HL-60/S4 (cell line): Measurements from ENCODE around the gene TMEM187.
"Not testable (repeated sequence)": the region's sequence is repeated elsewhere in the genome, so short reads cannot be mapped to it uniquely, and the experiment has no call there.

Source experiments
- in situ Hi-C: fragments of 300-500 bp; cut with MboI; formaldehyde crosslinking; loops from 2 replicates; pipeline ENCODE4 v1.14.3; 2022; ENCODE audit warnings: low sequenced_read_pairs

Gene TMEM187

GRCh38 chrX:153970357-153971123 lies 2.0 kb upstream of the TMEM187 start:
- in situ Hi-C loops = no loop called here

GRCh38 chrX:153971124-153971449 lies 1.5 kb upstream of the TMEM187 start:
- in situ Hi-C loops = no loop called here

- in situ Hi-C loops = no loop called here
Measured at GRCh38 chrX:153971450-153972367, 845 bp upstream of the TMEM187 start, which contains the start of gene HCFC1. TSS of gene HCFC1 (minus strand) at chrX:153971818. CDS start at chrX:153970840, 978 bp downstream.

GRCh38 chrX:153973127-153974002 lies 811 bp downstream of the TMEM187 start:
- in situ Hi-C loops = no loop called here

- in situ Hi-C loops = no loop called here
Measured at GRCh38 chrX:153974003-153974725, 1.6 kb downstream of the TMEM187 start.

- in situ Hi-C loops = no loop called here
Measured at GRCh38 chrX:153974726-153975286, 2.3 kb downstream of the TMEM187 start.

- in situ Hi-C loops = not testable (repeated sequence)
Measured at GRCh38 chrX:153980394-153980793, 7.8 kb downstream of the TMEM187 start.

GRCh38 chrX:153981231-153981630 lies 8.7 kb downstream of the TMEM187 start:
- in situ Hi-C loops = no loop called here

GRCh38 chrX:153981771-153982533 lies 9.4 kb downstream of the TMEM187 start:
- in situ Hi-C loops = no loop called here

- in situ Hi-C loops = no loop called here
Measured at GRCh38 chrX:153983321-153983801, 10.8 kb downstream of the TMEM187 start.

GRCh38 chrX:153984351-153985178 lies 12.0 kb downstream of the TMEM187 start:
- in situ Hi-C loops = no loop called here

GRCh38 chrX:153988493-153988892 lies 15.9 kb downstream of the TMEM187 start:
- in situ Hi-C loops = no loop called here

- in situ Hi-C loops = no loop called here
Measured at GRCh38 chrX:153989973-153990655, 17.6 kb downstream of the TMEM187 start.

GRCh38 chrX:153991013-153991580 lies 18.5 kb downstream of the TMEM187 start:
- in situ Hi-C loops = no loop called here

GRCh38 chrX:153992180-153992579 lies 19.6 kb downstream of the TMEM187 start:
- in situ Hi-C loops = no loop called here

GRCh38 chrX:153993079-153993478 lies 20.5 kb downstream of the TMEM187 start:
- in situ Hi-C loops = no loop called here

GRCh38 chrX:153993978-153994377 lies 21.4 kb downstream of the TMEM187 start:
- in situ Hi-C loops = no loop called here
